ENCODE measurements around the gene IRGQ. TPM values are rescaled to one million over a fixed set of nuclear protein-coding genes. Genes with fewer than 3 reads are reported as not detected.

Gene IRGQ
- total and polyA plus RNA-seq, 8 donors: 2.0 to 57.1 (median 13.1) TPM

DNA sequence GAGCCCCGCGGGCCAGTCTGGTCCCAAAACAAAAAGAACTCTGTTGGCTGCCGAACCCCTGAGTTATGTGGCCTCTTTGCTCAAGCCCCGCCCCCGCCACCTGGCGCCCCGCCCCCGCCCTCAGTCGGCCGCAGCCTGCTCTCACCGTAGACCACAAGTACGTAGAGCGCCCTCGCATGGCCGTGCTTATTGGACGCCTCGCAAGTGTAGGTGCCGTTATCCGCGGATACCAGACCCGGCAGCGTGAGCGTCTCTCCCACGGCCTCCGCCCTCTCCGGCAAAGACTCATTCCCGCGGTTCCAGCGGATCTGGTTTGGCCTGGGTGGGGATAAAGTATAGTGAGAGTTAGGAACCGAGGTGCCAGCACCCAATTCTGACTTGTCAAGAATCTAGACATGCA lies 29.0 kb upstream of the IRGQ start:
- H3K9me3 ChIP-seq: no peaks in the 10 kb centered on the region
- TF ChIP-seq POLR2A (IDR thresholded peaks at IDR 0.05) (no peak), EP300 (IDR thresholded peaks at IDR 0.05) (no peak), POLR2AphosphoS5 (IDR thresholded peaks at IDR 0.05) (no peak)
- TF ChIP-seq, protein P1, sequence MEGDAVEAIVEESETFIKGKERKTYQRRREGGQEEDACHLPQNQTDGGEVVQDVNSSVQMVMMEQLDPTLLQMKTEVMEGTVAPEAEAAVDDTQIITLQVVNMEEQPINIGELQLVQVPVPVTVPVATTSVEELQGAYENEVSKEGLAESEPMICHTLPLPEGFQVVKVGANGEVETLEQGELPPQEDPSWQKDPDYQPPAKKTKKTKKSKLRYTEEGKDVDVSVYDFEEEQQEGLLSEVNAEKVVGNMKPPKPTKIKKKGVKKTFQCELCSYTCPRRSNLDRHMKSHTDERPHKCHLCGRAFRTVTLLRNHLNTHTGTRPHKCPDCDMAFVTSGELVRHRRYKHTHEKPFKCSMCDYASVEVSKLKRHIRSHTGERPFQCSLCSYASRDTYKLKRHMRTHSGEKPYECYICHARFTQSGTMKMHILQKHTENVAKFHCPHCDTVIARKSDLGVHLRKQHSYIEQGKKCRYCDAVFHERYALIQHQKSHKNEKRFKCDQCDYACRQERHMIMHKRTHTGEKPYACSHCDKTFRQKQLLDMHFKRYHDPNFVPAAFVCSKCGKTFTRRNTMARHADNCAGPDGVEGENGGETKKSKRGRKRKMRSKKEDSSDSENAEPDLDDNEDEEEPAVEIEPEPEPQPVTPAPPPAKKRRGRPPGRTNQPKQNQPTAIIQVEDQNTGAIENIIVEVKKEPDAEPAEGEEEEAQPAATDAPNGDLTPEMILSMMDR (IDR thresholded peaks at IDR 0.05): no peak
- no peaks in the 10 kb centered on the region for H3K27me3 ChIP-seq
- H3K27ac ChIP-seq: no peak overlapping the region
- H3K36me3 ChIP-seq: no peaks in the 10 kb centered on the region
- peaks cover 0 to 21% (median 12%) of the 10 kb centered on the region in 4 donors for H3K4me1 ChIP-seq
- no peak overlapping the region for H3K4me3 ChIP-seq
- 22 to 37% (median 33%) methylated on average over 15 to 30 of the region's 30 CpGs for WGBS, 5 donors
- intact Hi-C loops (cut with DNase I; ENCODE audit: low total_unique reads): no loop called here
- DNase-seq: peak; percentile 70 to 82

DNA sequence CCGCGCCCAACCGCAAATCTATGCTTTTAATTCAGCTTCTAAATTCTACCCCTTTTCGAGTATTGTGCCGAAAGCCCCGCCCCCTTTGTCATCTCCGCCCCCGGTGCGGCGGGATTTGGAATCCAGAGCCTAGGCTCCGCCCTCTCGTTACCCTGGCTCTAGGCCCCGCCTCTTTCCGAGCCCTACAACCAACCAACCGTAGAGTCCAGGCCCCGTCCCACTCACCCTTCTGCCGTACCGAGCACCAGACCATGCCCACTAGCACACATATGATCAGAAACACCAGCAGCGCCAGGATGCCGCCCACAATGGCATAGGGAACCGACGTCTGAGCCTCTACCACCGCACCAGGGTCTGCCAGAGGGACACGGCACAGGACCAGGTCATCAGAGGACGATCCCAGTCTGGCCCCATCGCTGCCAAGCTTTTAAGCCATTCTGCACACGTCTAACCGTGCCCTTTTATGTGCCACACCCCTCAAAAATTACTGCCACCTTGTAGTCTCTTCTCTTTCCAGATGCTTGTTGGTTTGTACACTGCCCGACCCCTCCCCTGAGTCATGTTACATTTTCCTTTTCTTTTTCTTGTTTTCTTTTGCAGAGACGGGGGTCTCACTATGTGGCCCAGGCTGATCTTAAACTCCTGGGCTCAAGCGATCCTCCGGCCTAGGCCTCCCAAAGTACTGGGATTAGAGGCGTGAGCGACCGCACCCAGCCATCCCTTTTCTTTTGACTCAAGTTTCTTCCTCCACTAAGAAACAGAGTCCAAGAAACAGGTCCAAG lies 28.1 kb upstream of the IRGQ start:
- TF ChIP-seq EP300 (IDR thresholded peaks at IDR 0.05) (no peak), POLR2AphosphoS5 (IDR thresholded peaks at IDR 0.05) (no peak), POLR2A (IDR thresholded peaks at IDR 0.05) (no peak)
- TF ChIP-seq, protein P1 (IDR thresholded peaks at IDR 0.05): no peak
- Histone ChIP-seq H3K4me3 (no peak overlapping the region), H3K9me3 (no peaks in the 10 kb centered on the region), H3K27ac (no peak overlapping the region), H3K4me1 (peaks cover 0 to 24% (median 13%) of the 10 kb centered on the region in 4 donors), H3K27me3 (no peaks in the 10 kb centered on the region), H3K36me3 (no peaks in the 10 kb centered on the region)
- intact Hi-C loops (cut with DNase I; ENCODE audit: low total_unique reads): no loop called here
- no peak for DNase-seq
- 84 to 89% (median 87%) methylated on average over 33 to 35 of the region's 35 CpGs for WGBS, 5 donors

DNA sequence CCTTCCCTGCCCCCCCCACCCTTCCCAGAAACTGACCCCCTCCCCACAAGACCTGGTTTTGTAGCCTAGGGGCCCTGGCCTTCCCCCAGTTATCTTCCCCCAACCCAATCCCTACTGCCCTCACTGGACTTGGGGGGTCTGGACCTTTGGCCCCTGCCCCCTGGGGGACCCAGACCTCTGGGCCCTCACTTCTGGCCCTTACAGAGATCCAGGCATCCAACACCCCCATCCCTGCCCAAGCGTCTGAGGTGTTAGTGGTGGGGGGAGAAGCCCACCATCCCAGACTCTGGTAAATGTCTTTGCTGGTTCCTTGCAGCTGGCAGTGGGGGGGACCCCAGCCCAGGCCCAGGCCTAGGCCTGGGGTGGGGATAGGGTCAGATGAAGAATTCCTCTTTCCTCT lies 27.0 kb upstream of the IRGQ start:
- intact Hi-C loops (cut with DNase I; ENCODE audit: low total_unique reads): no loop called here
- Histone ChIP-seq H3K27me3 (no peaks in the 10 kb centered on the region), H3K4me3 (no peak overlapping the region), H3K36me3 (no peaks in the 10 kb centered on the region), H3K4me1 (peaks cover 0 to 33% (median 23%) of the 10 kb centered on the region in 4 donors), H3K27ac (no peak overlapping the region), H3K9me3 (no peaks in the 10 kb centered on the region)
- TF ChIP-seq EP300 (IDR thresholded peaks at IDR 0.05): no peak
- TF ChIP-seq, protein P1 (IDR thresholded peaks at IDR 0.05): no peak
- TF ChIP-seq POLR2AphosphoS5 (IDR thresholded peaks at IDR 0.05): no peak
- no peak for TF ChIP-seq POLR2A (IDR thresholded peaks at IDR 0.05)
- DNase-seq: no peak
- WGBS, 5 donors: 64 to 100% (median 88%) methylated on average over 1 of the region's 1 CpG

DNA sequence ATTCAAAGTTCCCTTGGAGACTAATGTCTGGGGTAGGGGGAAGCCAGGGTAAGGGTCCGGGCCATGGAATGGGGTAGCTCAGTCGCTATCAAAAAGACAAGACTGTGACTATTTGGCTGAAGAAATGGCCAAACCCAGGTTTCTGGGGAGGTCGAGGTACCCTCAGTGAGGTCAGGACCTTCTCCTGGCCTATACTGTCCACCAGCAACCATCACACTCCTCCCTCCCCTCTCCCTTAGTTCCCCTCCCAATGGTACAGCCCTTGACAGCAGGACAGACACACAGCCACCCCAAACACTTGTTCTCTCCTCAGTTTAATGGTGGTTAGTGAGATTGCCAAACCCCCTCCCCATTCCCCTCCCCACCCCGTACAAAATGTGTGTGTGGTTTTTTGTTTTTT lies 26.1 kb upstream of the IRGQ start:
- no peaks in the 10 kb centered on the region for H3K9me3 ChIP-seq
- no peaks in the 10 kb centered on the region for H3K36me3 ChIP-seq
- no peak overlapping the region for H3K27ac ChIP-seq
- TF ChIP-seq, protein P1 (IDR thresholded peaks at IDR 0.05): no peak
- no peak for TF ChIP-seq POLR2AphosphoS5 (IDR thresholded peaks at IDR 0.05)
- no peak for TF ChIP-seq POLR2A (IDR thresholded peaks at IDR 0.05)
- no peak for TF ChIP-seq EP300 (IDR thresholded peaks at IDR 0.05)
- H3K4me3 ChIP-seq: no peak overlapping the region
- intact Hi-C loops (cut with DNase I; ENCODE audit: low total_unique reads): no loop called here
- no peaks in the 10 kb centered on the region for H3K27me3 ChIP-seq
- peaks cover 0 to 33% (median 23%) of the 10 kb centered on the region in 4 donors for H3K4me1 ChIP-seq
- no peak for DNase-seq
- WGBS, 5 donors: 53 to 86% (median 74%) methylated on average over 4 of the region's 4 CpGs

Measured in stomach (tissue), 9 donors.